Astrocyte (in vitro differentiated cells and primary cell): Measurements from ENCODE around the gene PPM1H.

Source experiments
- CTCF ChIP-seq: IDR thresholded peaks from 2 replicates; pipeline ENCODE4 v1.5.1; 2011; ENCODE audit warnings: low read depth, mild to moderate bottlenecking, inconsistent platforms, low read length, moderate library complexity; ENCODE audit not compliant: insufficient read depth
- EZH2 ChIP-seq: IDR thresholded peaks from 2 replicates; pipeline ENCODE4 v1.6.1; 2012; ENCODE audit warnings: mild to moderate bottlenecking, low read length, inconsistent platforms; ENCODE audit not compliant: insufficient read depth

- TF ChIP-seq CTCF, result no peak
- no peak for TF ChIP-seq EZH2
These were observed 3.5 kb downstream of the PPM1H start for GRCh38 chr12:62931477-62931876.
